ENCODE data around the gene UPK1A. TPM values are rescaled to one million over a fixed set of nuclear protein-coding genes. Genes with fewer than 3 reads are reported as not detected.

The UPK1A gene
- total RNA-seq, 4 donors from 2014 or later, result 5.1 to 45.2 (median 16.5) TPM

- TF ChIP-seq CTCF (IDR thresholded peaks at IDR 0.05), result no peak
- no peak for TF ChIP-seq POLR2A (IDR thresholded peaks at IDR 0.05)
- no peak overlapping the region for H3K4me3 ChIP-seq (ENCODE audit: low read depth, poor library complexity, severe bottlenecking)
Measured at GRCh38 chr19:35713904-35714495, 47.7 kb downstream of the UPK1A start.

GRCh38 chr19:35714601-35715354 is 48.5 kb downstream of the UPK1A start:
- TF ChIP-seq POLR2A (IDR thresholded peaks at IDR 0.05) (no peak), CTCF (IDR thresholded peaks at IDR 0.05) (no peak)
- H3K4me3 ChIP-seq (ENCODE audit: low read depth, poor library complexity, severe bottlenecking), result no peak overlapping the region
- 70 to 78% methylated on average over 10 to 14 of the region's 14 CpGs for WGBS, 2 donors
- no peak for DNase-seq (ENCODE audit: low spot score in 2 of 2)
- intact Hi-C loops (cut with DNase I; ENCODE audit: low total_unique reads), result no loop called here

More at GRCh38 chr19:35713904-35714495, 47.7 kb downstream of the UPK1A start:
- intact Hi-C loops (cut with DNase I; ENCODE audit: low total_unique reads), result no loop called here
- no peak for DNase-seq (ENCODE audit: low spot score in 2 of 2)
- 85% methylated on average over 12 of the region's 12 CpGs for WGBS, 2 donors

- intact Hi-C loops (cut with DNase I; ENCODE audit: low total_unique reads), result no loop called here
- TF ChIP-seq CTCF (IDR thresholded peaks at IDR 0.05), result no peak
- TF ChIP-seq POLR2A (IDR thresholded peaks at IDR 0.05), result no peak
- 58 to 87% methylated on average over 2 to 7 of the region's 7 CpGs for WGBS, 2 donors
- DNase-seq (ENCODE audit: low spot score in 2 of 2), result no peak
- no peak overlapping the region for H3K4me3 ChIP-seq (ENCODE audit: low read depth, poor library complexity, severe bottlenecking)
Measured at GRCh38 chr19:35715355-35715809, 49.1 kb downstream of the UPK1A start.

- WGBS, 2 donors, result 2 to 3% methylated on average over 52 of the region's 52 CpGs
- intact Hi-C loops (cut with DNase I; ENCODE audit: low total_unique reads), result no loop called here
- DNase-seq (ENCODE audit: low spot score in 2 of 2), result peak in 1 of 2 donors; percentile 92
- no peak for TF ChIP-seq POLR2A (IDR thresholded peaks at IDR 0.05)
- TF ChIP-seq CTCF (IDR thresholded peaks at IDR 0.05), result no peak
- peak overlapping the region; percentile 63 for H3K4me3 ChIP-seq (ENCODE audit: low read depth, poor library complexity, severe bottlenecking)
Measured at GRCh38 chr19:35715981-35716800, 49.9 kb downstream of the UPK1A start.

- TF ChIP-seq POLR2A (IDR thresholded peaks at IDR 0.05), result no peak
- TF ChIP-seq CTCF (IDR thresholded peaks at IDR 0.05), result peak in 1 of 3 donors; percentile 84
- 0 to 1% methylated on average over 35 to 52 of the region's 77 CpGs for WGBS, 2 donors
- H3K4me3 ChIP-seq (ENCODE audit: low read depth, poor library complexity, severe bottlenecking), result peak overlapping the region; percentile 63
- intact Hi-C loops (cut with DNase I; ENCODE audit: low total_unique reads), result no loop called here
- peak; percentile 92 to 99 for DNase-seq (ENCODE audit: low spot score in 2 of 2)
Measured at GRCh38 chr19:35716801-35717664, 50.7 kb downstream of the UPK1A start.
